ENCODE measurements around the gene MPRIP. TPM values are rescaled to one million over a fixed set of nuclear protein-coding genes. Genes with fewer than 3 reads are reported as not detected.
A peak's percentile ranks its signal among the peaks of the same experiment; 100 is the strongest.

MPRIP gene
- polyA plus RNA-seq, 1 donor from 2014 or later, result 14.4 TPM

DNA sequence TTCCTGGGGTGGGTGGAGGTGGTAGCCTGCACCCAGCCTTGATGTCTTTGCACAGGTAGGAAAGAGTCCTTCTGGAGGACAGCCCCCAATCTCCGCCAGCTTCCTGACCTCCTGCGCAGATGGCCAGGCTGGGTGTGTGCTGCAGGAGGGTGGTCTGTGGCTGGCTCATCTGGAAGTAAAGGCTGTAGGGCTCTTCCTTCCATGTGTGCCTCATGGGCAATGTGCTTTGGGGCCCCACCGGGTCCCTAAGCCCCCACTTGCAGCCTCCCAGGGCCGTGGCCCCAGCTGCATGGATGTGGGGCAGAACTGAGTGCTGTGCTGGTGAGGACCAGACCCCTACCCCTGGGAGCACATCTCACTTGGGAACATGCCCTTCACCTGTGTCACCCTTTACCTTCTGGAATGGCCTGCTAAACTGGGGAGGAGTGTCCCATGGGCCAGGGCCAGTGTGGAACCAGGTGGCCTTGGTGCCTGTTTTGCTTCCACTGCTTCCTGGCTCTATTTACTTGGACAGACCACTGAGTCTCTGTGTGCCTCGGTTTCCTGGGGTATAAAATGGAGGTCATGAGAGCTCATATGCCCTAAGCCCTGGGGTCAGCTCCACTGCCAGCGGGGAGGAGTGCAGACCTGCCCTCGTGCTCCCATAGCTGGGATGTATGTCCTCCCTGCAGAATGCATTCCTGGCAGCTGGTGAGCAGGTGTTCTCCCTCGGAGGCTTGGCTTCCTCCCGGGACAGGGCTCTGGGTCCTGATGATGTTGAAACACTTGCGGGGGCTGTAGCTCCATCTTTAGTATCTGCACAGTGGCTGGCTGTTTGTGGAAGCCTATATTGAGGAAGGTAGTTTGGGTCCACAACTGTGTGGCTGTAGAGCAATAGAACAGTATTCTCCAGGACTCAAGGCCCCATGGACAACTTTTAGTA is 18.0 kb downstream of the MPRIP start:
- Mint-ChIP-seq H3K9me3 (no peaks in the 10 kb centered on the region), H3K36me3 (no peaks in the 10 kb centered on the region), H3K4me1 (peaks cover 31 to 46% (median 31%) of the 10 kb centered on the region in 3 donors), H3K27me3 (no peaks in the 10 kb centered on the region), H3K4me3 (peak overlapping the region in 1 of 4 donors; percentile 3), H3K27ac (peak overlapping the region in 1 of 3 donors; percentile 67)

GRCh38 chr17:17060930-17061329 is 18.7 kb downstream of the MPRIP start:
- H3K27ac Mint-ChIP-seq, result no peak overlapping the region
- no peaks in the 10 kb centered on the region for H3K36me3 Mint-ChIP-seq
- H3K4me3 Mint-ChIP-seq, result no peak overlapping the region
- no peaks in the 10 kb centered on the region for H3K27me3 Mint-ChIP-seq
- H3K4me1 Mint-ChIP-seq, result peaks cover 34 to 50% (median 36%) of the 10 kb centered on the region in 3 donors
- H3K9me3 Mint-ChIP-seq, result no peaks in the 10 kb centered on the region

DNA sequence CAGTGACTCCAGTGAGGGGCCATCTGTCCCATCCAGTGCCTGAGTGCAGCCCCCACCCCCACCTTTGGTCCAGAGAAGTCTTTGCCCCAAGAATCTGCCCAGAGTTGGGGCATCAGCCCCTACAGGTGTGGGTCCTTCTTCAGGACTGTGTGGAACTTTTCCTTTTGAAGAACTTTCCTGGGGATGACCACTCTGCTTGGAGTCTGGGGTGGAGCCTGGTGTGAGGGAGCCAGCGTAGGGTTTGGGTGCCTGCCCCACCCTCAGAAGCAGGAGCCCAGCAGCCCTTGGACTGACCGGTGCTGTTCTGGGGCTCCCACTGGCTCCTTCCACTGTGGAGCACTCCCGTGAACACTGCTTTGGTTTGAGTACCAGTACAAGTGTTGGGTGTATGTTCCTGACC is 19.3 kb downstream of the MPRIP start:
- H3K27ac Mint-ChIP-seq, result peak overlapping the region in 1 of 3 donors; percentile 39
- no peak overlapping the region for H3K4me3 Mint-ChIP-seq

DNA sequence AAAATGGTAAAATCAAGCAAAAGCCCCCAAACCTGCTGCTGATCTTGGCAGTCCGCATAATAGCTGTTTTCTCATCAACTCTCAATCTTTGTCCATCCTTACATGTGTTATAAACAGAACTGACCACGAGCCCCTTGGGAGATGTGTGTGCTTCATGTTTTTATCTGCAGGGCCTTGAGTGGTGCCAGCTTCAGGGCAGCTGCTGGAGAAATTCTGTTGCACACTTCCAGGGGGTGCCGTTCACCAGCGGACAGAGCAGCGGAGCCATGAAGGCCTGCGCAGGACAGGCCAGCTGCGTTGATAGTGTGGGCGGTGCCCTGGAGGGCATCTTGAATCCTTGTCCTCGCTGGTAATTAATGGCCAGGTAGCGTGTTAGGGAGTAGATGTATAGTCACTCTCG is 20.1 kb downstream of the MPRIP start:
- no peaks in the 10 kb centered on the region for H3K9me3 Mint-ChIP-seq
- H3K27me3 Mint-ChIP-seq, result no peaks in the 10 kb centered on the region
- H3K36me3 Mint-ChIP-seq, result no peaks in the 10 kb centered on the region
- peak overlapping the region in 2 of 3 donors; percentile 23 to 74 for H3K27ac Mint-ChIP-seq
- H3K4me1 Mint-ChIP-seq, result peaks cover 40 to 55% (median 44%) of the 10 kb centered on the region in 3 donors
- H3K4me3 Mint-ChIP-seq, result peak overlapping the region in 1 of 4 donors; percentile 73

More for the DNA sequence above, 19.3 kb downstream of the MPRIP start:
- Mint-ChIP-seq H3K9me3 (no peaks in the 10 kb centered on the region), H3K36me3 (no peaks in the 10 kb centered on the region), H3K4me1 (peaks cover 36 to 54% (median 39%) of the 10 kb centered on the region in 3 donors), H3K27me3 (no peaks in the 10 kb centered on the region)

DNA sequence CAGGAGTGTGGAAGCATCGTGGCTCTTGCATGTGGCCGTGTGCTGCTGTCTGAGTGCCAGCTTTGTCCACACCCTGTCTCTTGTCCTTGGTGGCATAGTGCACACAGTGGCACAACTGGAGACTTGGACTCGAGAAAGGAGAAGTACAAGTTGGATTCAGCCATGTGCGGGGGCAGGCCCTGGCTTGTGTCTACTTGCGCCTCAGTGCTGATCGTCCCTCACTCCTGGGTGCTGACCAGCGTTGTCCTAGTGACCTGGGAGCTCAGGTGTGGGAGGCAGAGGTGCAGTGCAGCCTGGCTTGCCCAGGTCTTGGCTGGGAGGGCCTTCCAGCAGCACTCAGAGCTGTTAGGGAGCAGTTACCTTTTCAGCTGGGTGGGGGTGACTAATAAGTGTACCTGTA is 20.6 kb downstream of the MPRIP start:
- peaks cover 41 to 58% (median 44%) of the 10 kb centered on the region in 3 donors for H3K4me1 Mint-ChIP-seq
- H3K36me3 Mint-ChIP-seq, result no peaks in the 10 kb centered on the region
- H3K9me3 Mint-ChIP-seq, result no peaks in the 10 kb centered on the region
- H3K27ac Mint-ChIP-seq, result peak overlapping the region in 2 of 3 donors; percentile 67 to 74
- H3K27me3 Mint-ChIP-seq, result no peaks in the 10 kb centered on the region
- peak overlapping the region in 1 of 4 donors; percentile 73 for H3K4me3 Mint-ChIP-seq

DNA sequence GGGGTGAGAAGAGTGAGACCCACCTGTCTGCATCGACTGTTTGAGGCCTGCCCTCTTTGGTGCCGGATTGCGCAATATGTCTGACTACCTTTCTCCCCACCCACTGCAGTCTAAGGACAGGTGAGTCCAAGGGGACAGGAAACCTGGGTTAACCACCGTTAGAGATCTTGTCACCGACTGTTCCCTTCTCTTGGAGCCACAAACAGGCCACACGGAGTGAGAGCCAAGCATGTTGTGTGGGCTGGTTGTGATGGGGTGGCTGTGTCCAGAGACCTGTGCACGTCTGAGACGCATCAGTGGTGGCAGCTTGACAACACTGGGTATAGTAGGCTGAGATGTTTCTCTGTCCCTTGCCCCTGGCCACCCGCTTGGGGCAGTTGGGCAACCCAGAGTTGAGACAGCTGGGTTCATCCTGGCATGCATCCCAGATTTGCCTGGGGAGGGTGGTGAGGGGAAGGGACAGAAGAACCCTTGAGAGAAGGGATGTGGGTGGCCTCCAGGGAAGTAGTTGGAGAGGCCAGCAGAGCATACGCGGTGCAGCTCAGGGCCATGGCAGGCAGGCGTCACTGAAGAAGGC is 21.4 kb downstream of the MPRIP start:
- Mint-ChIP-seq H3K27ac (peak overlapping the region in 2 of 3 donors; percentile 40 to 67), H3K4me3 (peak overlapping the region in 1 of 4 donors; percentile 9), H3K27me3 (no peaks in the 10 kb centered on the region), H3K9me3 (no peaks in the 10 kb centered on the region), H3K36me3 (no peaks in the 10 kb centered on the region), H3K4me1 (peaks cover 40 to 59% (median 44%) of the 10 kb centered on the region in 3 donors)

DNA sequence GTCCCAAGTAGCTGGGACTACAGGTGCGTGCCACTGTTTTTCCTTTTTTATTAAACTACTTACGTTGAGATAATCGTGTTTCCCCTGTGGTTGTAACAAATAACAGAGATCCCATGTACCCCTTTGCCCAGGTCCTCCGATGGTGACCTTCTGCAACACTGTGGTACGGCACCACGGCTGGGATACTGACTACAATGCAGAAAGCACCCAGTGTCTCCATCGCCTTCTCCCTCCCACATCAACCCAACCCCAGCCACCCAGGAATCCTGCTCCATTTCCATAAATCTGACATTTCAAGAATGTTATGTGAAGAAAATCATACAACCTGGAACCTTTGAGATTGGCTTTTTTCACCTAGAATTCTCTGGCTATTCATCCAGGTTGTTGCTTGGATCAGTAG is 22.1 kb downstream of the MPRIP start:
- Mint-ChIP-seq H3K4me1 (peaks cover 39 to 58% (median 44%) of the 10 kb centered on the region in 3 donors), H3K27ac (no peak overlapping the region), H3K36me3 (peaks cover 2% of the 10 kb centered on the region), H3K9me3 (no peaks in the 10 kb centered on the region), H3K4me3 (no peak overlapping the region), H3K27me3 (no peaks in the 10 kb centered on the region)

- Mint-ChIP-seq H3K27ac (no peak overlapping the region), H3K36me3 (peaks cover 2% of the 10 kb centered on the region), H3K4me3 (no peak overlapping the region), H3K9me3 (peaks cover 0 to 3% (median 0%) of the 10 kb centered on the region in 3 donors), H3K27me3 (no peaks in the 10 kb centered on the region), H3K4me1 (peaks cover 42 to 51% (median 43%) of the 10 kb centered on the region in 3 donors)
Measured at GRCh38 chr17:17066021-17066420, 23.8 kb downstream of the MPRIP start.

DNA sequence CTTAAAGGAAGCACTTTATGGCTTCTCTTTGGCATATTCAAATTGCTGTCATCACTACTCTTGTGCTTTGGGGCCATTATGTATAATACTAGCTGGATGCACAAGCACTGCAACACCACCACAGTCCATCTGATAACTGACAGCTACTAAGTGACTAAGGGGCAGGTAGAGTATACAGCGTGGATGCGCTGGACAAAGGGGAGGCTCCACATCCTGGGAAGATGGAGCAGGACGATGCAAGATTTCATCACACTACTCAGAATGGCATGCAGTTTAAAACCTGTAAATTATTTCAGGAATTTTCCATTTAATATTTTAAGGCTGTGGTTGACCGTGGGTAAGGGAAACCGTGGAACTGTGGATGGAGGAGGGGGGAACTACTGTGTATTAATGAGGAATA is 25.0 kb downstream of the MPRIP start:
- Mint-ChIP-seq H3K27me3 (no peaks in the 10 kb centered on the region), H3K4me1 (peaks cover 38 to 52% (median 45%) of the 10 kb centered on the region in 3 donors), H3K36me3 (peaks cover 2% of the 10 kb centered on the region), H3K9me3 (peaks cover 0 to 5% (median 0%) of the 10 kb centered on the region in 3 donors), H3K27ac (no peak overlapping the region), H3K4me3 (no peak overlapping the region)

- H3K27ac Mint-ChIP-seq, result no peak overlapping the region
- peaks cover 2% of the 10 kb centered on the region for H3K36me3 Mint-ChIP-seq
- no peaks in the 10 kb centered on the region for H3K27me3 Mint-ChIP-seq
- H3K9me3 Mint-ChIP-seq, result peaks cover 0 to 5% (median 0%) of the 10 kb centered on the region in 3 donors
- peaks cover 20 to 42% (median 34%) of the 10 kb centered on the region in 3 donors for H3K4me1 Mint-ChIP-seq
- H3K4me3 Mint-ChIP-seq, result no peak overlapping the region
Measured at GRCh38 chr17:17069849-17070248, 27.6 kb downstream of the MPRIP start.

DNA sequence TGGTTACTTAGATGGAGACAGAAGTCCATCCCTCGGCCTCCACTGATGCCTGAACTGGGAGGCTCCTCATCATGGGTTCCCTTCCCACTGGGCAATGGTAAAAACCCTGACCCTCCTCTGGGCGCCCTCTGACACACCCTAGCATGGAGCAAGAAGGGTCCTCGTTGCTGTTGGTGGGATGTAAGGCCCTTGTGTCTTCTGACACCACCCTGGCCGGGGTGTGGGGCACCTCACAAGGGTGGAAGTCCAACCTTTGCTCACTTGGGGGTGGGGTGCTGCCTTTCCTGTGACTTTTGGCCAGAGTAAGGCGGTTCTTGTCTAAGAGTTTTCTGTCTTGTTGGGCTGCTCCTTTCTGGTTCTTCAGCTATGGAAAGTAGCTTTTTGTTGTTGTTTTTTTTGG is 28.7 kb downstream of the MPRIP start:
- Mint-ChIP-seq H3K4me3 (no peak overlapping the region), H3K4me1 (peaks cover 11 to 35% (median 26%) of the 10 kb centered on the region in 3 donors), H3K27ac (peak overlapping the region in 1 of 3 donors; percentile 74), H3K9me3 (peaks cover 0 to 5% (median 0%) of the 10 kb centered on the region in 3 donors), H3K36me3 (peaks cover 2% of the 10 kb centered on the region), H3K27me3 (no peaks in the 10 kb centered on the region)

DNA sequence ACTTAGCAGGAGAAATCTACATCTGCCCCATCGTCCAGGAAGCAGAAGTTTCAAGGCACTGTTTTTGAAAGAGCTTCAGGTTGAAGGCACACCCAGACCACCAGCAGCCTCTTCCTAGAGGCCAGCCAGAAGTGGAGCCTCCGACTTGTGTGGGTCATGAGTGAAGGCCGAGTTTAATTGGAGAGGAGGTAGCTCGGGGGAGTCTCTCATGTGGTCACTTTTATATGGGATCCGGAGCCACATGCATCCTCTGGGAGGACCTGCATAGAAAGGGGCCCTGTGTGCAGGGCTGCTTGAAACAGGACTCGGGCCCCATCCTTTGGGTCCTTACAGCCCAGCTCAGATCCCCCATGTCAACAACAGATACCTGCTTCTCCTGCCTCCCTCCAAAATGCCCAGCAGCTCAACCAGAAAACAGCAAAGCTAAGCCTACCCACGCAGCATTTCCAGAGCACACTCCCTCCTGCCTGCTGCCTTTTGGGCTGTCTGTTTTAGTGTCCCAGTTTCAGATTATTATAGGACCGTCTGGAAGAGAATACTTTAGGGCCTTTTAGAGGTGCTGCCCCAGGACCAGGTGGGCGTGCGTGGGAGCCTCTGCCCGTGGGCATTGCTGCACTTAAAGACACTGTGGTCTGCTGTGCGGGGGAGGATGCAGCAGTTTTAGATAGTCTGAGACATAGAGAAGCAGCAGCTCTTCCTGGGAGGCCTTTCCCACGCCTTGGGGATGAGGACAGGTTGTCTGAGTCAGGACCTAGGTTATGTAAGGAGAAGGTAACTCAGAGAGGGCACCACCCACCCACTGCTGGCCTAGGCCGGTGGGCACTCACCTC is 29.5 kb downstream of the MPRIP start:
- Mint-ChIP-seq H3K4me1 (peaks cover 8 to 32% (median 26%) of the 10 kb centered on the region in 3 donors), H3K27ac (peak overlapping the region in 1 of 3 donors; percentile 52), H3K27me3 (no peaks in the 10 kb centered on the region), H3K9me3 (peaks cover 0 to 5% (median 0%) of the 10 kb centered on the region in 3 donors), H3K4me3 (peak overlapping the region in 1 of 4 donors; percentile 55), H3K36me3 (peaks cover 4% of the 10 kb centered on the region)

- no peaks in the 10 kb centered on the region for H3K27me3 Mint-ChIP-seq
- peak overlapping the region in 1 of 3 donors; percentile 52 for H3K27ac Mint-ChIP-seq
- peaks cover 0 to 5% (median 0%) of the 10 kb centered on the region in 3 donors for H3K9me3 Mint-ChIP-seq
- H3K4me1 Mint-ChIP-seq, result peaks cover 3 to 27% (median 22%) of the 10 kb centered on the region in 3 donors
- H3K4me3 Mint-ChIP-seq, result no peak overlapping the region
- H3K36me3 Mint-ChIP-seq, result peaks cover 4% of the 10 kb centered on the region
Measured at GRCh38 chr17:17072546-17072945, 30.3 kb downstream of the MPRIP start.

- peak overlapping the region in 1 of 3 donors; percentile 20 for H3K27ac Mint-ChIP-seq
- H3K4me1 Mint-ChIP-seq, result peaks cover 3 to 25% (median 22%) of the 10 kb centered on the region in 3 donors
- H3K36me3 Mint-ChIP-seq, result peaks cover 4% of the 10 kb centered on the region
- peaks cover 0 to 5% (median 0%) of the 10 kb centered on the region in 3 donors for H3K9me3 Mint-ChIP-seq
- H3K27me3 Mint-ChIP-seq, result no peaks in the 10 kb centered on the region
- peak overlapping the region in 1 of 4 donors; percentile 10 for H3K4me3 Mint-ChIP-seq
Measured at GRCh38 chr17:17073030-17073564, 30.8 kb downstream of the MPRIP start.

All from IgD-negative memory B cell (primary cell).